HCT116 (cell line): ENCODE results near the gene SAMD4A. TPM values are rescaled to one million over a fixed set of nuclear protein-coding genes. Genes with fewer than 3 reads are reported as not detected.

Experiments
- ATAC-seq: fragments of 200-7000 bp; cut with Tn5 transposase; 2 replicates; pipeline ENCODE4 v1.9.1; 2020; ENCODE audit warnings: mild to moderate bottlenecking, moderate library complexity
- BruUV-seq: library from RNA; stranded (reverse); fragments of 400-500 nt; replicated peaks from 2 replicates; lab custom pipeline; 2021; lab: Mats Ljungman, UMichigan
- CTCF ChIA-PET: fragments of 300-600 bp; sonication (Branson Sonifier 250); formaldehyde crosslinking; loops from one replicate; lab custom pipeline; 2021; ENCODE audit warnings: antibody characterized with exemption; lab: Charles Lee
- POLR2A ChIA-PET: fragments of 300-600, 350-600 bp; sonication (Branson Sonifier 250); formaldehyde crosslinking; loops from one replicate; lab custom pipeline; 2021; ENCODE audit warnings: antibody characterized with exemption; lab: Charles Lee
- RAD21 ChIA-PET, 2 experiments: fragments of 300-600 bp; sonication (Branson Sonifier 250); formaldehyde crosslinking; loops; one replicate each; lab custom pipeline; 2023; ENCODE audit warnings: low total read pairs in 2 of 2; ENCODE audit not compliant: uncharacterized antibody in 2 of 2, unreplicated experiment in 2 of 2, low non-redundant PET in 1 of 2; lab: Charles Lee
- DNase-seq: peaks from one replicate; pipeline ENCODE4 v3.0.0-alpha.2; 2010; ENCODE audit warnings: low read depth, low spot score
- H2AFZ ChIP-seq: fragments of 200-600 bp; shearing (Covaris generic), sonication (generic); 2 replicates; pipeline ENCODE4 v1.6.1; 2017; ENCODE audit warnings: low read depth, mixed run types, mixed read lengths, antibody characterized with exemption, low read length; ENCODE audit not compliant: poor library complexity, severe bottlenecking
- H3K27ac ChIP-seq: 2 replicates; pipeline ENCODE4 v1.5.1; 2012; ENCODE audit warnings: low read depth, low read length
- H3K27me3 ChIP-seq: fragments of 200-600 bp; sonication (generic); 2 replicates; pipeline ENCODE4 v1.6.1; 2016; ENCODE audit warnings: mixed run types, low read length, mixed read lengths; ENCODE audit not compliant: insufficient read depth
- H3K36me3 ChIP-seq, 2 experiments: fragments of 200-500 bp in 1 of 2; fragments of 200-600 bp in 1 of 2; sonication (Bioruptor generic) in 1 of 2; sonication (generic) in 1 of 2; 2 replicates each; pipeline versions ENCODE4 v1.5.1 to v1.6.1; 2014 to 2016; ENCODE audit warnings: low read length in 2 of 2, inconsistent platforms in 1 of 2, mixed read lengths in 1 of 2, mixed run types in 1 of 2; ENCODE audit not compliant: insufficient read depth in 2 of 2, control insufficient read depth in 1 of 2
- H3K4me1 ChIP-seq, 2 experiments: fragments of 200-600 bp in 1 of 2; sonication (generic) in 1 of 2; 2 replicates each; pipeline versions ENCODE4 v1.5.1 to v1.6.1; 2012 to 2017; ENCODE audit warnings: low read length in 2 of 2, inconsistent platforms in 1 of 2, mild to moderate bottlenecking in 1 of 2, mixed read lengths in 1 of 2, mixed run types in 1 of 2, moderate library complexity in 1 of 2; ENCODE audit not compliant: insufficient read depth in 2 of 2, control insufficient read depth in 1 of 2
- H3K4me2 ChIP-seq: fragments of 200-600 bp; sonication (generic); 2 replicates; pipeline ENCODE4 v1.6.1; 2017; ENCODE audit warnings: mixed run types, low read length, mixed read lengths
- H3K4me3 ChIP-seq, 2 experiments: fragments of 200-600 bp in 1 of 2; sonication (generic) in 1 of 2; replicated peaks in 1 of 2; 2 replicates each; pipeline ENCODE4 v1.5.1; 2011 to 2016; ENCODE audit warnings: low read length in 2 of 2, control low read depth in 1 of 2, low read depth in 1 of 2, mild to moderate bottlenecking in 1 of 2, mixed read lengths in 1 of 2, mixed run types in 1 of 2
- H3K79me2 ChIP-seq: fragments of 200-600 bp; sonication (generic); 2 replicates; pipeline ENCODE4 v1.6.1; 2017; ENCODE audit warnings: mild to moderate bottlenecking, mixed run types, low read length, moderate library complexity, mixed read lengths; ENCODE audit not compliant: insufficient read depth
- H3K9ac ChIP-seq: fragments of 200-600 bp; sonication (generic); 2 replicates; pipeline ENCODE4 v1.6.1; 2016; ENCODE audit warnings: low read length, mixed read lengths
- H3K9me2 ChIP-seq: fragments of 200-600 bp; sonication (generic), shearing (Covaris generic); 2 replicates; pipeline ENCODE4 v1.6.1; 2017; ENCODE audit warnings: mixed run types, mild to moderate bottlenecking, moderate library complexity; ENCODE audit not compliant: insufficient read depth
- H3K9me3 ChIP-seq, 2 experiments: fragments of 200-500 bp in 1 of 2; fragments of 200-600 bp in 1 of 2; sonication (Bioruptor generic) in 1 of 2; sonication (generic) in 1 of 2; 2 replicates each; pipeline ENCODE4 v1.6.1; 2014 to 2017; ENCODE audit warnings: low read length in 2 of 2, mixed read lengths in 2 of 2, inconsistent platforms in 1 of 2, low read depth in 1 of 2, mild to moderate bottlenecking in 1 of 2, mixed run types in 1 of 2, moderate library complexity in 1 of 2; ENCODE audit not compliant: control insufficient read depth in 1 of 2, insufficient read depth in 1 of 2
- H4K20me1 ChIP-seq: fragments of 200-600 bp; sonication (generic), shearing (Covaris generic); 2 replicates; pipeline ENCODE4 v1.6.1; 2017; ENCODE audit warnings: mixed run types, mild to moderate bottlenecking, moderate library complexity; ENCODE audit not compliant: insufficient read depth
- CEBPB ChIP-seq: IDR thresholded peaks from 2 replicates; pipeline ENCODE4 v1.6.1; 2012; ENCODE audit warnings: low read depth
- EZH2phosphoT487 ChIP-seq: fragments of 200-600 bp; IDR thresholded peaks from 2 replicates; pipeline ENCODE4 v1.6.1; 2018; ENCODE audit warnings: antibody characterized with exemption, borderline replicate concordance
- POLR2A ChIP-seq: IDR thresholded peaks from 2 replicates; pipeline ENCODE4 v1.7.0; 2011; ENCODE audit warnings: borderline replicate concordance; ENCODE audit not compliant: insufficient read depth, insufficient read length; ENCODE audit errors: extremely low read depth
- RAD21 ChIP-seq: IDR thresholded peaks from 2 replicates; pipeline ENCODE4 v1.6.1; 2012; ENCODE audit warnings: low read depth, mild to moderate bottlenecking
- SP1 ChIP-seq: IDR thresholded peaks from 2 replicates; pipeline ENCODE4 v1.6.1; 2012; ENCODE audit warnings: low read depth
- intact Hi-C: fragments of 100-400 bp; cut with micrococcal nuclease; formaldehyde crosslinking; loops from 2 replicates; pipeline ENCODE4 v1.10.0; 2022
- total RNA-seq: library from RNA; stranded (reverse); gene quantifications from one replicate; pipeline ENCODE4 v1.2.1, GENCODE V29; 2021; ENCODE audit not compliant: unreplicated experiment
- TF ChIP-seq, protein P1 (sequence below): IDR thresholded peaks from 2 replicates; pipeline ENCODE4 v1.6.1; 2012; ENCODE audit warnings: low read depth
- TF ChIP-seq, protein P2 (sequence below), 3 experiments: fragments of 200-600 bp in 1 of 3; sonication (generic) in 1 of 3; IDR thresholded peaks in 2 of 3; conservative IDR thresholded peaks in 1 of 3; 2 replicates each; pipeline ENCODE4 v1.5.1; 2012 to 2017; ENCODE audit warnings: low read depth in 2 of 3, low read length in 2 of 3, antibody characterized with exemption in 1 of 3, borderline replicate concordance in 1 of 3, control low read depth in 1 of 3, mild to moderate bottlenecking in 1 of 3, mixed read lengths in 1 of 3, mixed run types in 1 of 3, moderate library complexity in 1 of 3; ENCODE audit not compliant: insufficient read depth in 1 of 3

The SAMD4A gene
- total RNA-seq, 1 experiment from 2014 or later: 9.0 TPM

DNA sequence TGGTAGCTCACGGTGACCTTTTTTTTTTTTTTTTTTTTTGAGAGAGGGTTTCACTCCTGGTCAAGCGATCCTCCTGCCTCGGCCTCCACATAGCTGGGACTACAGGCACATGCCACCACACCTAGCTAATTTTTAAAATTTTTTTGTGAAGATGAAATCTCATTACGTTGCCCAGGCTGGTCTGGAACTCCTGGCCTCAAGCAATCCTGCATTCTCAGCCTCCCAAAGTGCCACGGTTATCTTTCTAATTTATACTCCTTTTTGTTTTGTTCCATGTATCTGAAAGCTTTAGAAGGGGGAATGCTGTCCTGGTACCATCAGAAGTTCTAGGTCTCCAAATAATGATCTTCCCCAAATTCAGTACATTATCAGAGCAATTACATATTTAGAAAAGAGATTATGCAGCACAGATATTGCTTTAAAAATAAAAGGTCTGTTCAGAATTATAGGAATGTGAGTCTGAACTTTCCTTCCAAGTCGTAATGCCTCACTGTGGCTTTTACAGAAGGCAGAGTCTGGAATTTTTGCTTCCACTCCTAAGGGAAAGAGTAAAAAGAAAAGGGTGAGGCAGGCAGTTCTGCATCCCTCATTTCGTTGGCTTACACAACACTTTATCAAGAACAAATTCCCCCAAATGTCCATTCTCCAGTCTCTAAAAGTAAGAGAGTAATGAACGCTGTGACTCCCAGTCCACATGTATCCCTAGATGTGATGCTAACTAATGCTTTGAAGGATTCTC lies 262.7 kb downstream of the SAMD4A start:
- no peak for ATAC-seq
- no peak overlapping the region for H2AFZ ChIP-seq
- TF ChIP-seq CEBPB (no peak), EZH2phosphoT487 (no peak), POLR2A (no peak), SP1 (no peak), RAD21 (no peak)
- TF ChIP-seq, protein P1, sequence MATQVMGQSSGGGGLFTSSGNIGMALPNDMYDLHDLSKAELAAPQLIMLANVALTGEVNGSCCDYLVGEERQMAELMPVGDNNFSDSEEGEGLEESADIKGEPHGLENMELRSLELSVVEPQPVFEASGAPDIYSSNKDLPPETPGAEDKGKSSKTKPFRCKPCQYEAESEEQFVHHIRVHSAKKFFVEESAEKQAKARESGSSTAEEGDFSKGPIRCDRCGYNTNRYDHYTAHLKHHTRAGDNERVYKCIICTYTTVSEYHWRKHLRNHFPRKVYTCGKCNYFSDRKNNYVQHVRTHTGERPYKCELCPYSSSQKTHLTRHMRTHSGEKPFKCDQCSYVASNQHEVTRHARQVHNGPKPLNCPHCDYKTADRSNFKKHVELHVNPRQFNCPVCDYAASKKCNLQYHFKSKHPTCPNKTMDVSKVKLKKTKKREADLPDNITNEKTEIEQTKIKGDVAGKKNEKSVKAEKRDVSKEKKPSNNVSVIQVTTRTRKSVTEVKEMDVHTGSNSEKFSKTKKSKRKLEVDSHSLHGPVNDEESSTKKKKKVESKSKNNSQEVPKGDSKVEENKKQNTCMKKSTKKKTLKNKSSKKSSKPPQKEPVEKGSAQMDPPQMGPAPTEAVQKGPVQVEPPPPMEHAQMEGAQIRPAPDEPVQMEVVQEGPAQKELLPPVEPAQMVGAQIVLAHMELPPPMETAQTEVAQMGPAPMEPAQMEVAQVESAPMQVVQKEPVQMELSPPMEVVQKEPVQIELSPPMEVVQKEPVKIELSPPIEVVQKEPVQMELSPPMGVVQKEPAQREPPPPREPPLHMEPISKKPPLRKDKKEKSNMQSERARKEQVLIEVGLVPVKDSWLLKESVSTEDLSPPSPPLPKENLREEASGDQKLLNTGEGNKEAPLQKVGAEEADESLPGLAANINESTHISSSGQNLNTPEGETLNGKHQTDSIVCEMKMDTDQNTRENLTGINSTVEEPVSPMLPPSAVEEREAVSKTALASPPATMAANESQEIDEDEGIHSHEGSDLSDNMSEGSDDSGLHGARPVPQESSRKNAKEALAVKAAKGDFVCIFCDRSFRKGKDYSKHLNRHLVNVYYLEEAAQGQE: no peak
- TF ChIP-seq, protein P2, sequence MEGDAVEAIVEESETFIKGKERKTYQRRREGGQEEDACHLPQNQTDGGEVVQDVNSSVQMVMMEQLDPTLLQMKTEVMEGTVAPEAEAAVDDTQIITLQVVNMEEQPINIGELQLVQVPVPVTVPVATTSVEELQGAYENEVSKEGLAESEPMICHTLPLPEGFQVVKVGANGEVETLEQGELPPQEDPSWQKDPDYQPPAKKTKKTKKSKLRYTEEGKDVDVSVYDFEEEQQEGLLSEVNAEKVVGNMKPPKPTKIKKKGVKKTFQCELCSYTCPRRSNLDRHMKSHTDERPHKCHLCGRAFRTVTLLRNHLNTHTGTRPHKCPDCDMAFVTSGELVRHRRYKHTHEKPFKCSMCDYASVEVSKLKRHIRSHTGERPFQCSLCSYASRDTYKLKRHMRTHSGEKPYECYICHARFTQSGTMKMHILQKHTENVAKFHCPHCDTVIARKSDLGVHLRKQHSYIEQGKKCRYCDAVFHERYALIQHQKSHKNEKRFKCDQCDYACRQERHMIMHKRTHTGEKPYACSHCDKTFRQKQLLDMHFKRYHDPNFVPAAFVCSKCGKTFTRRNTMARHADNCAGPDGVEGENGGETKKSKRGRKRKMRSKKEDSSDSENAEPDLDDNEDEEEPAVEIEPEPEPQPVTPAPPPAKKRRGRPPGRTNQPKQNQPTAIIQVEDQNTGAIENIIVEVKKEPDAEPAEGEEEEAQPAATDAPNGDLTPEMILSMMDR (IDR thresholded peaks at IDR 0.05 in 2 of 3, conservative IDR thresholded peaks at IDR 0.05 in 1 of 3; ENCODE audit: borderline replicate concordance in 1 of 3, insufficient read depth in 1 of 3, low read depth in 2 of 3, low read length in 2 of 3): no peak
- TF ChIP-seq, all 23 proteins: peak for 0
- Histone ChIP-seq H3K36me3 (no peaks in the 10 kb centered on the region), H3K9me2 (no peaks in the 10 kb centered on the region), H3K27me3 (no peaks in the 10 kb centered on the region), H3K27ac (no peak overlapping the region), H3K4me2 (no peak overlapping the region), H3K9me3 (peaks cover 0 to 5% of the 10 kb centered on the region in 2 experiments; a peak in 1 of 4 replicates), H3K9ac (no peak overlapping the region), H4K20me1 (no peaks in the 10 kb centered on the region), H3K79me2 (no peaks in the 10 kb centered on the region), H3K4me3 (no peak overlapping the region), H3K4me1 (no peaks in the 10 kb centered on the region)
- BruUV-seq: no TSS peak
- DNase-seq: no peak
- ChIA-PET POLR2A (no interaction called here), RAD21 (interaction anchor here in 1 of 2 experiments (0.5 kb wide), 1 partner anchor 52 kb away, joined by 14 read pairs; no protein-coding TSS in a partner anchor), CTCF (no interaction called here)
- intact Hi-C loops: no loop called here
